RPMI7951 (cell line): Measurements from ENCODE around the gene MRPL40. TPM values are rescaled to one million over a fixed set of nuclear protein-coding genes. Genes with fewer than 3 reads are reported as not detected.

Source experiments
- DNase-seq: peaks from one replicate; pipeline ENCODE4 v3.0.0-alpha.2; 2012; ENCODE audit warnings: low read depth
- total RNA-seq: library from RNA; depleted of rRNA; stranded (reverse); fragments of >200 nt; shearing (Covaris generic); gene quantifications from 2 replicates; pipeline ENCODE4 v1.2.3, GENCODE V29; 2014; rRNA removed

Gene MRPL40
- total RNA-seq, 1 experiment from 2014 or later, result 58.9 TPM

- no peak for DNase-seq
Observed at GRCh38 chr22:19480789-19481188, 48.4 kb downstream of the MRPL40 start.

- DNase-seq, result no peak
Observed at GRCh38 chr22:19482297-19482696, 50.0 kb downstream of the MRPL40 start.

- DNase-seq, result no peak
Observed at GRCh38 chr22:19483481-19484244, 51.3 kb downstream of the MRPL40 start.

Other genes starting within 250 kb of the MRPL40 start
- gene CLTCL1, start 140.8 kb upstream of the MRPL40 start, total RNA-seq, result 2.8 and 3.1 TPM in 2 replicates
- gene HIRA, start 812 bp upstream of the MRPL40 start, total RNA-seq, result 8.8 and 11.1 TPM in 2 replicates
- gene C22orf39, start 15.2 kb downstream of the MRPL40 start, total RNA-seq, result 19.9 and 25.0 TPM in 2 replicates
- gene UFD1, start 46.6 kb downstream of the MRPL40 start, total RNA-seq, result 82.4 and 84.7 TPM in 2 replicates
- gene CDC45, start 47.4 kb downstream of the MRPL40 start, total RNA-seq, result 31.6 and 32.2 TPM in 2 replicates
- gene CLDN5, start 91.9 kb downstream of the MRPL40 start, total RNA-seq, result not detected in 2 replicates